Neural crest cell (in vitro differentiated cells): ENCODE measurements around the gene GPR18. TPM values are rescaled to one million over a fixed set of nuclear protein-coding genes. Genes with fewer than 3 reads are reported as not detected.

Experiments
- DNase-seq: peaks from one replicate; pipeline ENCODE4 v3.0.0; 2021; ENCODE audit warnings: low read depth, mixed read lengths, low spot score
- H3K27ac Mint-ChIP-seq: one replicate; pipeline ENCODE4 v1.8.0; 2021; ENCODE audit warnings: mild to moderate bottlenecking, mixed read lengths; ENCODE audit not compliant: unreplicated experiment
- H3K27me3 Mint-ChIP-seq: 2 replicates; pipeline ENCODE4 v1.8.0; 2021; ENCODE audit warnings: low read depth, mild to moderate bottlenecking, mixed read lengths
- H3K36me3 Mint-ChIP-seq: 2 replicates; pipeline ENCODE4 v1.8.0; 2021; ENCODE audit warnings: low read depth, mild to moderate bottlenecking, mixed read lengths
- H3K4me1 Mint-ChIP-seq: 2 replicates; pipeline ENCODE4 v1.8.0; 2021; ENCODE audit warnings: mixed read lengths
- H3K4me3 Mint-ChIP-seq: one replicate; pipeline ENCODE4 v1.8.0; 2021; ENCODE audit warnings: mild to moderate bottlenecking, mixed read lengths
- H3K9me3 Mint-ChIP-seq: 2 replicates; pipeline ENCODE4 v1.8.0; 2021; ENCODE audit warnings: mixed read lengths
- total RNA-seq: library from RNA; stranded (reverse); gene quantifications from 2 replicates; pipeline ENCODE4 v1.2.1, GENCODE V29; 2021
- TF ChIP-seq, protein P1 (sequence below): fragments of 200-600 bp; sonication (generic); conservative IDR thresholded peaks from 2 replicates; pipeline ENCODE4 v1.5.0; 2021; ENCODE audit warnings: antibody characterized with exemption, mild to moderate bottlenecking

The GPR18 gene
- total RNA-seq, 1 donor from 2014 or later: not detected

DNA sequence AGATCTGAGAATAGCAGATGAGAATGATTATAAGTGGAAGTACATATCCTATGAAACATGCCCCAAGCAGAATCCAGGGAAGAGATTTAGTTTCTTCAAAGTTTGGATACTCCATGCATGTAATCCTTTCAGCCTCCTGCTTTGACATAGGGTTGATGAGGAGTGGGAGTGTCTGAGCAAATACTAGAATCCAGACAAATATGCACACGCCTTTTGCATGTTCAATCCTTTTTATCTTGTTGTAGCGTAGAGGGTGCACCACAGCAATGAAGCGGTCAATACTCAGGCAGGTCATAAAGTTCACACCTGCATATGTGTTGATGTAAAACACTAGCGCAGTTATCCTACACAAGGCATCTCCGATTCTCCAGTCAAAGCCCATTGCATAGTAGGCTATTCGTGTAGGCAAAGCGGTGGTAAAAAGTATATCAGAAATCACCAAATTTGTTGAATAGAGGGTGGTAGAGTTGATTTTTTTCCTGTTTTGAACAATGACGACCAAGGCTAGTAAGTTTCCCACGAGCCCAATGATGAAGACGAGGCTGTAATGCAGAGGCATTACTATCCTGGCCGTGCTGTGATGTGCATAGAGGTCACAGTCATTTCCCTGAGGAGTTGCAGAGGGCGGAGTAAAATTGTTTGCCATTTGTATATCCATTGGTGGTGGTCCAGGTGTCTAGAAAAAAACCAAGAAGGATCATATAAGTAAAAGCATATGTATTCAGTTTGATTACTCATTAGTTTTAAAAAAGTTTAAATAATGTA is 37.5 kb upstream of the GPR18 start:
- H3K27me3 Mint-ChIP-seq: no peaks in the 10 kb centered on the region

DNA sequence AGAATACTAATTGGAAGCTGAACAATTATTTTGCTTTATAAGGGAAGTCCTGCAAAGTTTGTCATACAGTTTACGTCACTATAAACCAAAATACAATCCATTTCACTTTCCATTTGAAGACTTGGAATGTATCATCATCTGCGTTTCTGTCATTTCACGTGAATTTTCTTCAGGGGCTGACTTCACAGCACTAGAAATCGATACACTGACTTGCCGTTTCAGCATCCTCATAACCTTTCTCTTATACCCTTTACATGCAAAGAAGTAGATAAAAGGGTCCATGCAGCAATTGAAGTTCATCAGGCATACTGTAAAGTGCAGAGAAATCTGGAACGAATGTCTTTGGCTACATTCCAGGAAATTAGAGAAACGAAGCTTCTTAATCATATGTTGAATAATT is 36.8 kb upstream of the GPR18 start:
- Mint-ChIP-seq H3K4me3 (no peak overlapping the region), H3K27ac (no peak overlapping the region), H3K9me3 (no peaks in the 10 kb centered on the region), H3K36me3 (no peaks in the 10 kb centered on the region), H3K4me1 (no peaks in the 10 kb centered on the region), H3K27me3 (no peaks in the 10 kb centered on the region)
- TF ChIP-seq, protein P1, sequence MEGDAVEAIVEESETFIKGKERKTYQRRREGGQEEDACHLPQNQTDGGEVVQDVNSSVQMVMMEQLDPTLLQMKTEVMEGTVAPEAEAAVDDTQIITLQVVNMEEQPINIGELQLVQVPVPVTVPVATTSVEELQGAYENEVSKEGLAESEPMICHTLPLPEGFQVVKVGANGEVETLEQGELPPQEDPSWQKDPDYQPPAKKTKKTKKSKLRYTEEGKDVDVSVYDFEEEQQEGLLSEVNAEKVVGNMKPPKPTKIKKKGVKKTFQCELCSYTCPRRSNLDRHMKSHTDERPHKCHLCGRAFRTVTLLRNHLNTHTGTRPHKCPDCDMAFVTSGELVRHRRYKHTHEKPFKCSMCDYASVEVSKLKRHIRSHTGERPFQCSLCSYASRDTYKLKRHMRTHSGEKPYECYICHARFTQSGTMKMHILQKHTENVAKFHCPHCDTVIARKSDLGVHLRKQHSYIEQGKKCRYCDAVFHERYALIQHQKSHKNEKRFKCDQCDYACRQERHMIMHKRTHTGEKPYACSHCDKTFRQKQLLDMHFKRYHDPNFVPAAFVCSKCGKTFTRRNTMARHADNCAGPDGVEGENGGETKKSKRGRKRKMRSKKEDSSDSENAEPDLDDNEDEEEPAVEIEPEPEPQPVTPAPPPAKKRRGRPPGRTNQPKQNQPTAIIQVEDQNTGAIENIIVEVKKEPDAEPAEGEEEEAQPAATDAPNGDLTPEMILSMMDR: no peak
- no peak for DNase-seq

More for the DNA sequence above, 37.5 kb upstream of the GPR18 start:
- H3K27ac Mint-ChIP-seq: no peak overlapping the region
- H3K4me3 Mint-ChIP-seq: no peak overlapping the region
- no peaks in the 10 kb centered on the region for H3K4me1 Mint-ChIP-seq
- DNase-seq: no peak
- no peaks in the 10 kb centered on the region for H3K36me3 Mint-ChIP-seq
- TF ChIP-seq, protein P1: no peak
- no peaks in the 10 kb centered on the region for H3K9me3 Mint-ChIP-seq

DNA sequence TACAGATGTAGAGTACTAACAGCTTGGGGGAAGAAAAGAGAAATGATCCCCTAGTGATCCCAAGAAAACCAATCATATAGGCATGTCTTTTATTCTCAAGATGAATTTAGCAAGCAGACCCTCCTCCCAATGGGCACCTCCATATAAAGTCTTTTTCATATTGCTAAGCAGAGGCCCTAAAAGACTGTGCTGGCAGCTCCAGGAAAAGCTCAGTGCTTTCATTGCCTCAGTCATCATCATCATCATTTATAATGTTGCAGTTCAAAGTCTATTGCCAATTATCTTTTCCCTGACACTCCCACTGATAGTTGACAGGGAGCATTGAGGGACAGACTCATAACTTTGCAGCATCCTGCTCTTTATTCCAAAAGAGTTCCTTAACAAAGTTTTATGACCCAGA is 36.0 kb upstream of the GPR18 start:
- no peak for DNase-seq
- no peaks in the 10 kb centered on the region for H3K36me3 Mint-ChIP-seq
- TF ChIP-seq, protein P1: no peak
- no peaks in the 10 kb centered on the region for H3K4me1 Mint-ChIP-seq
- no peaks in the 10 kb centered on the region for H3K27me3 Mint-ChIP-seq
- no peak overlapping the region for H3K27ac Mint-ChIP-seq
- H3K4me3 Mint-ChIP-seq: no peak overlapping the region
- no peaks in the 10 kb centered on the region for H3K9me3 Mint-ChIP-seq

DNA sequence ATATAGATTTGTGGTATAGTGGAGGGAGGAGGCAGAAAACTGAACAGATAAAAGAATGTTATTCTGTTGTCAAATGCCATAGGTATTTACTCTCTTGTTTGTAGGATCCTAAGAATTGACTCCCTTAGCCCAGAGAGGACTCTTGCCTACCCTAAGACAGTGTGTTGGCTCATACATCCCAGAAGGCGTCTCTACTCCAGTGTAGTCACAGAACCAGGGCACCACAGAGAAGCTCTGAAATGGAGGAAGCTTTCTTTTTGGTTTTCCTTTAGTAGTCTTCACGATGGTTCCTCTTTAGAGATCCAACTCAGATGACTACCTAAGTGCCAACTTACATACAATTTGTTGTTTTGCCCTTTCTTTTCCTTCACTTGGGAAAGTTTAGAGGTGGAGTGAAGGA is 35.0 kb upstream of the GPR18 start:
- Mint-ChIP-seq H3K4me1 (no peaks in the 10 kb centered on the region), H3K27ac (no peak overlapping the region), H3K36me3 (no peaks in the 10 kb centered on the region), H3K9me3 (no peaks in the 10 kb centered on the region), H3K27me3 (no peaks in the 10 kb centered on the region), H3K4me3 (no peak overlapping the region)
- no peak for DNase-seq
- TF ChIP-seq, protein P1: no peak

DNA sequence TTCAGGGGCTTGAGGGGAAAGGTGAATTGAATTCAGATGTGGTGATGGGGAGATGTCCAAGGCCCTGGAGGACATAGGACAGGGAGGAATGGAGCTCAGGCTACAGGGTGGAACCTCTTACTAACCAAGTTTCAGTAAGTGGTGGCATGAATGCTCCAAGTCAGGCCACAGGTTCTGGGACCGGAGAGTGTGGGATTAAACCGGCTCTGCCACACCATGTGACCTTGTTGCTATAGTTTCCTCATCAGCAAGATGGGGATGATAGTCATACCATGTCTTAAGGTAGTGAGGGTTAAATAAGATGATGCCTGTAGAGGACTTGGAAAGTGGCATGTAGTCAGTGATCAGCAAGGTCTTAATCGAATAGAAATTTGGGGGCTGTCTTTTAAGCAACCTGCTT is 32.7 kb upstream of the GPR18 start:
- no peak for DNase-seq
- H3K27me3 Mint-ChIP-seq: no peaks in the 10 kb centered on the region
- no peak overlapping the region for H3K27ac Mint-ChIP-seq
- H3K36me3 Mint-ChIP-seq: no peaks in the 10 kb centered on the region
- TF ChIP-seq, protein P1: no peak
- no peaks in the 10 kb centered on the region for H3K9me3 Mint-ChIP-seq
- H3K4me3 Mint-ChIP-seq: no peak overlapping the region
- no peaks in the 10 kb centered on the region for H3K4me1 Mint-ChIP-seq
